HG03558 (cell line): Measurements from ENCODE around the gene KDELR1.
A peak's percentile ranks its signal among the peaks of the same experiment; 100 is the strongest.

Source experiments
- ATAC-seq: cut with Tn5 transposase; IDR thresholded peaks from one replicate; pipeline ENCODE4 v1.9.1; 2021; ENCODE audit warnings: moderate number of reproducible peaks; ENCODE audit not compliant: unreplicated experiment; ENCODE audit errors: extremely low read depth

Gene KDELR1

GRCh38 chr19:48346191-48346590 is 45.2 kb downstream of the KDELR1 start:
- ATAC-seq = no peak

DNA sequence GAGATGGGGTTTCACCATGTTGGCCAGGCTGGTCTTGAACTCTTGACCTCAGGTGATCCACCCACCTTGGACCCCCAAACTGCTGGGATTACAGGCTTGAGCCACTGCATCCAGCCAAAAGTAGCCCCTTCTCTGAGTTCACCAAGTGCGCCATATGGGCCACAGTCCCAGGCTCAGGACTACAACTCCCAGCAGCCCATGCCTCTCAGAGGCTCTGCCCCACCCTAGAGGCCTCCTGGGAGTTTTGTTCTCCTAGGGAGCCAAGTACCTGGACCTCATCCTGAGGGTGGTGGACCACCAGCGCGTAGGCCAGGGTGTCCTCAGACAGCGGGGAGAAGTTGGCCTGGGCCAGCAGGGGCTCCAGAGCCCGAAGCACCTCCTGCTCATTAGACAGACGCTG is 46.5 kb downstream of the KDELR1 start:
- no peak for ATAC-seq

DNA sequence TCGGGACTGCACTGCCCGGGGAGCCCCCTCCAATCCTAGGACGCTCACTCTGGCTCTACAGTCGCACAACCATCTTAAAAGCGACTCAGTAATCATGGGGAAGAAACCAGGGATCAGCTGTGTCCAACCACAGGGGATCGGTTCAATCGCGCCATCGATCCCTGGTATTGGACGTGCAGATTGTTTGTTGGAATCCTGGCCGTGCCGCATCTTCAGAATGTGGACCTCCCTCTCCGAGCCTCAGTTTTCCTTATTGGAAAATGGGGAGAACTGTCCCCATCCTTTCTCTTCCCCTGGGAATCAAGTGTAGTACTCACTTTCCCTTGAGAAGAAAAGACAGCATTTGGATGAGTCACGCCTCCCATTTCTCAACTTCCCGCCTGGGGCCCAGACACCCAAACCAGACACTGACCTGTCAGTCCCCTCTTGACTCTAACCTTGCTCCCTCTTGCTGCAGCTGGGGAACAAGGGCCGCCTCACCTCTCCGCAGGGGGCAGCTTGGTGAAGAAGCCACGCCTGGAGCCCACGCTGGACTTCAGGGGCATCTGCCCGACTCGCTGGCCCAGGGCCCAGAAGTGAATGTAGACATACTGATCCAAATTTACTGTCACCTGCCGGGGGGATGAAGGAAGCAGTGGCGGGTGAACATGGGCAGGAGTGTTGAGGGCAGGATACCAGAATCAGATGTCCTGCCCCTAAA is 48.4 kb downstream of the KDELR1 start:
- no peak for ATAC-seq

- no peak for ATAC-seq
Observed at GRCh38 chr19:48342414-48342738, 49.0 kb downstream of the KDELR1 start.

DNA sequence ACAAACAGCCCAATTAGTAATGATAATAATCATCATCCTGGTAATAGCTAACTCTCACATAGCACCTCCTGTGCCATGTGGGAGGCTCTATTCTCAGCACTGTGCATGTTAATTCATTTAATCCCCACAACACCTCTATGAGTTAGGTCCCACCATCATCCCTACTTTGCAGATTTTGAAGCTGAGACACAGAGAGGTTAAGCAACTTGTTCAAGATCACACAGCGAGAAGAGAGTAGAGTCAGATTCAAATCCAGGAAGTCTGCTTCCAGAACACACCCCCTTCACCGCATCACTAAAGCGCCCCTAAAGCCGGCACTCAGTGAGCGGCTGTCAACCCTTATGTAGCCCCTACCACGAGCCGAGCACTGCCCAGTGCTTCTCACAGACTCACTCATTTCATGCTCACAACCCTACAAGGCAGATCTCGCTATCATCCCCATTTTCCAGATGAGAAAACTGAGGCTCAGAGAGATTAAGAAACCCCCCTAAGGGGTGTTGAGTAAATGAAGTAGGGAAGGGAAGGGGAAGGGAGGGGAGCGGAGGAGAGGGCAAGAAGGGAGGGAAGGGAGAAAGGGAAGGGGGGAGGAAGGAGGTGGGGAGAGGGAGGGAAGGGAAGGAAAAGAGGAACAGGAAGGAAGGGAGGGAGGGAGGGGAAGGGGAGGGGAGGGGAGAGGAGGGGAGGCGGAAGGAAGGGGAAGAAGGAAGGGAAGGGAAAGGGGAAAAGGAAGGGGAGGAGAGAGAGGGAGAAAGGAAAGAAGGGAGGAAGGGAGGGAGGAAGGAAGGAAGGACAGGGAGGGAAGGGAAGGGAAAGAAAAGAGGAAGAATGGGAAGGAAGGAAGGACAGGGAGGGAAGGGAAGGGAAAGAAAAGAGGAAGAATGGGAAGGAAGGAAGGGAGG is 49.6 kb downstream of the KDELR1 start:
- ATAC-seq = no peak

DNA sequence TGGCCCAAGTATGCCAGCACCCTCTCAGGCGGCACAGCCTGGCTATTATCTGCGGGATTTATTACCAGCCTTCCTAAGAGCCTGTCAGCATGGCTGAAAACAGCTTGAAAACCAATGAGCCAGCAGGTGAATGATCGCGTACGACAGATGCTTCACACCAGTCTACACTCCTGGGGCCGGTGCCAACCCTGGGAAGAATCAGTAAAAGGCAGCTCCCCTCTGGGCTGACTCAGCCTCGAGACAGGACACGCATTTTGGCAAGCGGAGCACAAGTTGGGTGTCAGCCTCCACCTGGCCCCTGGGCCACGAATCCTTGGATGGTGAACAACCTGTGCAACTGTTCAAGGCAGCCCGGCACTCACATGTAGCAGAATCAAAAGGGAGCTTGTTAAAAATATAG is 50.4 kb downstream of the KDELR1 start:
- ATAC-seq = no peak

DNA sequence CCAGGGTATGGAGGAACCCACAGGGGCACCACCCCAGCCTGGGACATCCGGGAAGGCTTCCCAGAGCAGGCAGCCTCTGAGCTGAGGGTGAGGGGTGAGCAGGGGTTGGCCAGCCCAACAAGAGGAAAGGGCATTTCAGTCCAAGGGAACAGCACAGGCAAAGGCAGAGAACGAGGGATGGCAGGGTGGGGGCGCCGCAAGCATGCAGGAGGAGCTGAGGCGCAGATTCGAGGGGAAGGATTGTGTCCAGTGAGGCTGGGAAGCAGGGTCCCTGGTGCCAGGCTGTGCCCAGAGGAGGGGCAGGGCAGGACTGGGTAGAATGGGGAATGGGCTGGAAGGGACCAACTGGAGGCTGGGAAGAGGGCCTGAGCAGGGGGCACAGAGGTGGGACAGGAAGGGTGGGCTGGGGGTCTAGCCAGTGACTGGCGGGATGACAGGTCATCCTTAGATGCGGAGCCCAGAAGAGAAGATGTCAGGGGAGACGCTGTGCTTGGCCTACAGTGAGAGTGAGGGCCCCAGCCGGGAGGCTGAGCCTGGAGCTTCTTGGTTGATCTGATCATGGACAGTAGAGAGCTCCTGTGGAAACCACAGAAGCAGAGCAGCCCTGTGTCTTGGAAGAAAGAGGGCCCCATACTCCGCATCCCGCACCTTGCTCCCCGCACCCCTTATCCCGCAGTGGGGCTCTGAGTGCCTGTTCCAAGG is 52.4 kb downstream of the KDELR1 start:
- no peak for ATAC-seq

DNA sequence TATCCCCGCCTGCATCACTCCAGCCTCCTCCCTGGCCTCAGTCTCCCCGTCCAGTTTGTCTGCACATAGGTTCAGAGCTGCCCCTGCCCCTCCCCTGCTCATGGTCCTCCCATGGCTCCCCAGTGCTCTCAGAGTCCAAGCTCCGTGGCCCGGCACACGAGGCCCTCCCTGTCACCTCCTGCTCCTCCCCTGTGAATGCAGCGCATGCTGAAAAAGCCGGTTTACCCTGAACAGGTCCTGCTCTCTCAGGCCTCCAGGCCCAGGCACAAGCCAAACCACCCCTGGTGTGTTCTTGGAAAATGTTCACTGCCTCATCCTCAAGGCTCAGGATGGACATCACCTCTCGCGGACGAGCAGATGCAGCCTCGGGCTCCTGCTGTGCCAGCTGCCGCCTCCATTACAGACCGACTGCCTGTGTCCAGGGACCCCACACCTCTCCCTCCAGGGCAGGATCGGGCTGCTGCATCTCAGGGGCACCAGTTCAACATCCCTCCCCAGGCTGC is 53.0 kb downstream of the KDELR1 start:
- no peak for ATAC-seq

DNA sequence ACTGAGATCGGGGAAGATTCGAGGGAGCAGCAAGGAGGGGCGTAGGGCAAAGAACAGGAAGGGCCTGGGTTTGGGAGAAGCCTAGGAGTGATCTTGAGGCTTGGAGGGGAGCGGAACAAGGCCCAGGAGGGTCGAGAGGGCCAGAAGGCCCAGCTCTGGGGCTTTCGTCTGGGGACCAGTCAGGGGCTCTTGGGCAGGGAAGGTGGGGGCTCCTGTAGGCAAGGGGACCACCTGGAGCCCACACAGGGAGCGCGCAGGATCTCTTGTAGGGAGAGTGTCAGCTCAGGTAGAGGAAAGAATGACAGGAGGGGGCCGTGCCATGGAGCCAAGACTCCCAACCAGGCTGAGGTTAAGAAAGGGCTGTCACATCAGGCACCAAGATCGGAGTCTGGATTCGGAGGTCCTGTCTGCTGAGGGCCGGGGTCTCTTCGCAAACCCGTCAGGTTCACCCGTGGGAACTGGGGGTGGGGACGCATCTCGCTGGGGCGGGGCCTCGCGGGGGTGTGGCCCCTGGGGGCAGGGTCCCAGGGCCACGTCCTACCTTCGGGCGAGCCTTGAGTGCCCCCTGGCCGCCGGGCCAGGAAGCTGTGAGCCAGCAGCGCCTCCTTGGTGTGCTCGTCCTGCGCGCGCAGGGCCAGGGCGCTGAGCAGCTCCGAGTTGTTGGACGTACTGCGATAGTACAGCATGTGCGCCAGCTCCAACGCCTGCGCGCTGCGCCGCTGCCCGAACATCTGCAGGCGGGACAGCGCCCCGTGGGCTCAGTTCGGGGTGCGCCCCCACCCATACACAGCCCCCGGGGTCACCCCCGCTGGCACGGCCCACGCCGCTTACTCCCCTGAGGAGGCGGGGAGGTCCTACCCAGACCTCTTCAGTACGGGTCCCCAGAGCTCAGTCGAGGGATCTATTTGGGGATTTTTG is 57.6 kb downstream of the KDELR1 start:
- ATAC-seq = no peak

DNA sequence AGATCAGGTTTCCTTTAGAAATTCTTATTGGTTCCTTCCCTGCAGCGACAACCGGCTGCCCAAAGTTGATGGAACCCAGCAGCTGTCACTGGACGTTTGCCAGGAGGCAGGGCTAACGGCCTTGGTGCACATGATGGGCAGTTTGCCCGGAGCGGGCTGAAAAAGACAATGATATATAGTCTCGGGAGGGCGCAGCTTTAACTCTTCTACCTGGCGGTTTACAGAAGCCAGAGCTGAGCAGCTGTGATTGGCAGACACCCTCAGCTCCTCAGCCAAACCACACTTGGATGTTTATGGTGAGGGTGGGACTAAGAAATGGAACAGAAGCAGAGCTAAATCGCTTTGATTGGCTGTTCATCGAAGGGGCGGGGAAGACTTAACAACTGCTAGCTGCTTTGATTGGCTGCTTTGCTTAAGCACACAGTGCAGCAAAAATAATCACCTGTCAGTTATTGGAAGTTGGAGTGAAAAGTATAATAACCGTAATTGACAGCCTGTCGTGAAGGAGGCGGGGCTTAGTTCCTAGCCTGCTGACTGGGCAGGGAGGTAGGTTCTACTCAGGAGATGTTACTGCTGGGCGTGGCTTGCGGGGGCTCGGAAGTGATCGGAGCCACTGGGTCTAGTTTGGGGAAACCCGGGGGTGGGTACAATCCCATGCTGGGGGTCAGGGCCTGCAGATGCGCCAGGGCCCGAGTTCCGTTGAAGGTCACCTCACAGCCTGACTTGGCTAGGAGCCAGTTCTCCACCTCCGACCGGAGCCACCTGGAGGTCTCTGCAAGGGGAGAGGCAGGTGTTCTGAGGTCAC is 58.5 kb downstream of the KDELR1 start:
- ATAC-seq = peak; percentile 50
